HepG2 (cell line): ENCODE measurements around the gene DNASE1L2. TPM values are rescaled to one million over a fixed set of nuclear protein-coding genes. Genes with fewer than 3 reads are reported as not detected.
A peak's percentile ranks its signal among the peaks of the same experiment; 100 is the strongest.

Source experiments
- ATRX ChIP-seq: sonication (generic); formaldehyde crosslinking; IDR thresholded peaks from 2 replicates; pipeline ENCODE4 v1.4.0; 2020; ENCODE audit warnings: missing genetic modification reagents, borderline replicate concordance
- CBX5 ChIP-seq: sonication (generic); formaldehyde crosslinking; IDR thresholded peaks from 2 replicates; pipeline ENCODE4 v1.4.0; 2020; ENCODE audit warnings: missing genetic modification reagents, borderline replicate concordance
- DR1 ChIP-seq: sonication (generic); formaldehyde crosslinking; IDR thresholded peaks from 2 replicates; pipeline ENCODE4 v1.8.0; 2021; ENCODE audit warnings: mild to moderate bottlenecking, missing genetic modification reagents, inconsistent platforms
- FOXO1 ChIP-seq: sonication (generic); formaldehyde crosslinking; IDR thresholded peaks from 2 replicates; pipeline ENCODE4 v1.4.0; 2020; ENCODE audit warnings: missing genetic modification reagents
- MBNL3 ChIP-seq: fragments of 250-450 bp; sonication (Bioruptor Pico); conservative IDR thresholded peaks from 2 replicates; pipeline ENCODE4 v1.8.0; 2022; ENCODE audit warnings: mild to moderate bottlenecking, inconsistent platforms
- MTA1 ChIP-seq: sonication (generic); formaldehyde crosslinking; IDR thresholded peaks from 2 replicates; pipeline ENCODE4 v1.4.0; 2020; ENCODE audit warnings: missing genetic modification reagents, mild to moderate bottlenecking, borderline replicate concordance
- MYC ChIP-seq: sonication (generic); formaldehyde crosslinking; IDR thresholded peaks from 2 replicates; pipeline ENCODE4 v1.9.0; 2021; ENCODE audit warnings: missing genetic modification reagents, borderline replicate concordance
- MZF1 ChIP-seq: sonication (generic); formaldehyde crosslinking; IDR thresholded peaks from 2 replicates; pipeline ENCODE4 v1.8.1; 2023; ENCODE audit warnings: mild to moderate bottlenecking, missing genetic modification reagents, borderline replicate concordance
- NFE2L1 ChIP-seq: sonication (generic); formaldehyde crosslinking; IDR thresholded peaks from 2 replicates; pipeline ENCODE4 v1.4.0; 2020; ENCODE audit warnings: missing genetic modification reagents, mild to moderate bottlenecking, borderline replicate concordance
- ONECUT2 ChIP-seq: sonication (generic); formaldehyde crosslinking; IDR thresholded peaks from 2 replicates; pipeline ENCODE4 v1.4.0; 2020; ENCODE audit warnings: missing genetic modification reagents
- PTBP1 ChIP-seq: fragments of 200-400 bp; formaldehyde crosslinking; IDR thresholded peaks from 2 replicates; pipeline ENCODE4 v1.6.1; 2018; ENCODE audit warnings: low read length, low read depth; ENCODE audit not compliant: poor library complexity, severe bottlenecking
- TEAD2 ChIP-seq: sonication (generic); formaldehyde crosslinking; IDR thresholded peaks from 2 replicates; pipeline ENCODE4 v1.9.0; 2021; ENCODE audit warnings: missing genetic modification reagents
- THAP11 ChIP-seq: IDR thresholded peaks from 2 replicates; pipeline ENCODE4 v1.6.1; 2016; ENCODE audit warnings: missing biosample characterization, missing genetic modification reagents
- THYN1 ChIP-seq: sonication (generic); formaldehyde crosslinking; IDR thresholded peaks from 2 replicates; pipeline ENCODE4 v1.8.1; 2023; ENCODE audit warnings: low read depth, mild to moderate bottlenecking, moderate library complexity, missing genetic modification reagents, borderline replicate concordance
- ZBTB21 ChIP-seq: sonication (generic); formaldehyde crosslinking; IDR thresholded peaks from 2 replicates; pipeline ENCODE4 v1.4.0; 2020; ENCODE audit warnings: missing genetic modification reagents
- ZC3H13 ChIP-seq: sonication (generic); formaldehyde crosslinking; IDR thresholded peaks from 2 replicates; pipeline ENCODE4 v1.8.1; 2023; ENCODE audit warnings: mild to moderate bottlenecking, missing genetic modification reagents, moderate library complexity
- ZNF263 ChIP-seq: sonication (generic); formaldehyde crosslinking; IDR thresholded peaks from 2 replicates; pipeline ENCODE4 v1.4.0; 2020; ENCODE audit warnings: missing genetic modification reagents
- ZNF33B ChIP-seq: sonication (generic); formaldehyde crosslinking; IDR thresholded peaks from 2 replicates; pipeline ENCODE4 v1.5.1; 2020; ENCODE audit warnings: mild to moderate bottlenecking, missing genetic modification reagents
- ZNF496 ChIP-seq: sonication (generic); formaldehyde crosslinking; IDR thresholded peaks from 2 replicates; pipeline ENCODE4 v1.8.1; 2023; ENCODE audit warnings: mild to moderate bottlenecking, moderate library complexity, missing genetic modification reagents; ENCODE audit not compliant: insufficient replicate concordance
- ZNF563 ChIP-seq: sonication (generic); formaldehyde crosslinking; IDR thresholded peaks from 2 replicates; pipeline ENCODE4 v1.8.0; 2022; ENCODE audit warnings: mild to moderate bottlenecking, moderate library complexity, missing genetic modification reagents
- ZNF674 ChIP-seq: sonication (generic); formaldehyde crosslinking; IDR thresholded peaks from 2 replicates; pipeline ENCODE4 v1.5.0; 2020; ENCODE audit warnings: low read depth, mild to moderate bottlenecking, missing genetic modification reagents
- ZNF709 ChIP-seq: sonication (generic); formaldehyde crosslinking; IDR thresholded peaks from 2 replicates; pipeline ENCODE4 v1.5.0; 2020; ENCODE audit warnings: mild to moderate bottlenecking, missing genetic modification reagents
- ZNF761 ChIP-seq: sonication (generic); formaldehyde crosslinking; conservative IDR thresholded peaks from 2 replicates; pipeline ENCODE4 v1.4.0; 2020; ENCODE audit warnings: mild to moderate bottlenecking, missing genetic modification reagents
- ZNF883 ChIP-seq: sonication (generic); formaldehyde crosslinking; IDR thresholded peaks from 2 replicates; pipeline ENCODE4 v1.5.1; 2020; ENCODE audit warnings: mild to moderate bottlenecking, missing genetic modification reagents; ENCODE audit errors: not compliant biosample characterization
- polyA plus RNA-seq, 8 experiments: library from polyadenylated mRNA; depleted of rRNA in 3 of 8; stranded (reverse) in 7 of 8; unstranded in 1 of 8; fragments of >200 nt; fragmentation: Illumina TruSeq in 4 of 8; extraction: Trizol in 4 of 8; gene quantifications; 2 replicates each; pipeline versions ENCODE4 v1.2.1 to v1.2.3, GENCODE V29; 2011 to 2016; ENCODE audit warnings: low read depth in 4 of 8, missing spikeins in 1 of 8, mixed read lengths in 1 of 8; ENCODE audit not compliant: insufficient read depth in 1 of 8
- total RNA-seq, 5 experiments: library from RNA; depleted of rRNA; stranded (reverse); fragments of >200 nt; fragmentation: Illumina TruSeq; extraction: Trizol; gene quantifications; 2 replicates each; pipeline ENCODE4 v1.2.3, GENCODE V29; 2016; ENCODE audit warnings: low read depth in 1 of 5
- TF ChIP-seq, protein P1 (sequence below): sonication (generic); formaldehyde crosslinking; IDR thresholded peaks from 2 replicates; pipeline ENCODE4 v1.8.0; 2022; ENCODE audit warnings: low read depth, missing genetic modification reagents
- TF ChIP-seq, protein P2 (sequence below): sonication (generic); formaldehyde crosslinking; IDR thresholded peaks from 2 replicates; pipeline ENCODE4 v1.4.0; 2020; ENCODE audit warnings: mild to moderate bottlenecking, missing genetic modification reagents, borderline replicate concordance

Gene DNASE1L2
- total and polyA plus RNA-seq, 2 of the 13 experiments (the other 11 are each of a cell fraction or from before 2014, with no cell fraction given): 0.44 to 0.50 TPM

DNA sequence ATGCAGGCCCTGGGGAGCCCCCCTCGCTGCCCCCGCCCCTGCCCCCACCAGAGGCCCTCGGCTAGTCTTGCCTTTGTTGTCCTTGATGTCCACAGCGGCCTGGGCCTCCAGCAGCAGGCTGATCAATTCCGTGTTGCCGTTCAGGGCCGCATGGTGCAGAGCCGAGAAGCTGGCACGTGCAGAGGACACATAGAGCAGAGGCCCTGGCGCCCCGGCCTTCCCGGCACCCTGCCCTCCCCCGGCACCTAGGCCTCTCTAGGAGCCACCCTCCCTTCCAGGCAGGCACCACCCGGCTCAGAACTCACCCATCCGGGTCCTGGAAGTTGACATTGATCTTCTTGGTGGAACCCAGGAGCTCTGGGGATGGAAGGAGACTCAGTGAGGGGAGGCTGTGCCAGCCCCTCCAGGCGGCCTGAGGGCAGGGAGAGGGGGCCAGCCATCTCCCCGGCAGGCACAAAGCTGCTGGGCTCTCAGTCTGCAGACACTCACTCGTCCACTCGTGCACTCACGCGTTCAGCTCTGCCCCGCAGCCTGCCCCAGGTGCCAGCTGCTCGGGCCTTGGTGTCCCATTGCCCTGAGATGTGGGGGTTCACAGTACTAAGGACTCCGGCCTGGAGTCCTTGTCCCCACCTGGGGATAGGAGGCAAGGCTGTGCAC, 46.1 kb upstream of the DNASE1L2 start (continued):
- TF ChIP-seq, protein P1, sequence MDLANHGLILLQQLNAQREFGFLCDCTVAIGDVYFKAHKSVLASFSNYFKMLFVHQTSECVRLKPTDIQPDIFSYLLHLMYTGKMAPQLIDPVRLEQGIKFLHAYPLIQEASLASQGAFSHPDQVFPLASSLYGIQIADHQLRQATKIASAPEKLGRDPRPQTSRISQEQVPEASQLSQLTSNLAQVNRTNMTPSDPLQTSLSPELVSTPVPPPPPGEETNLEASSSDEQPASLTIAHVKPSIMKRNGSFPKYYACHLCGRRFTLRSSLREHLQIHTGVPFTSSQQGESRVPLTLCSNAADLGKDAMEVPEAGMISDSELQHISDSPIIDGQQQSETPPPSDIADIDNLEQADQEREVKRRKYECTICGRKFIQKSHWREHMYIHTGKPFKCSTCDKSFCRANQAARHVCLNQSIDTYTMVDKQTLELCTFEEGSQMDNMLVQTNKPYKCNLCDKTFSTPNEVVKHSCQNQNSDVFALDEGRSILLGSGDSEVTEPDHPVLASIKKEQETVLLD: no peak
- TF ChIP-seq CBX5 (CRISPR knock-in tag) (no peak), MBNL3 (CRISPR knock-in tag) (no peak), ZNF674 (CRISPR knock-in tag) (no peak), ATRX (CRISPR knock-in tag) (no peak), ZNF883 (CRISPR knock-in tag) (peak; percentile 11), ZNF33B (no peak), ZNF263 (CRISPR knock-in tag) (no peak), THAP11 (no peak), PTBP1 (no peak), DR1 (CRISPR knock-in tag) (no peak), ZNF709 (no peak), TEAD2 (CRISPR knock-in tag) (no peak), ZNF761 (no peak), THYN1 (no peak), ONECUT2 (CRISPR knock-in tag) (no peak), MYC (peak; percentile 67; the same call in 1 of the 2 replicates), ZBTB21 (CRISPR knock-in tag) (no peak), FOXO1 (CRISPR knock-in tag) (no peak), NFE2L1 (CRISPR knock-in tag) (no peak), ZNF563 (CRISPR knock-in tag) (no peak; the same call in 1 of the 2 replicates), ZC3H13 (CRISPR knock-in tag) (no peak), ZNF496 (no peak), MZF1 (no peak), MTA1 (peak; percentile 50; the same call in 1 of the 2 replicates)
- TF ChIP-seq, protein P2, sequence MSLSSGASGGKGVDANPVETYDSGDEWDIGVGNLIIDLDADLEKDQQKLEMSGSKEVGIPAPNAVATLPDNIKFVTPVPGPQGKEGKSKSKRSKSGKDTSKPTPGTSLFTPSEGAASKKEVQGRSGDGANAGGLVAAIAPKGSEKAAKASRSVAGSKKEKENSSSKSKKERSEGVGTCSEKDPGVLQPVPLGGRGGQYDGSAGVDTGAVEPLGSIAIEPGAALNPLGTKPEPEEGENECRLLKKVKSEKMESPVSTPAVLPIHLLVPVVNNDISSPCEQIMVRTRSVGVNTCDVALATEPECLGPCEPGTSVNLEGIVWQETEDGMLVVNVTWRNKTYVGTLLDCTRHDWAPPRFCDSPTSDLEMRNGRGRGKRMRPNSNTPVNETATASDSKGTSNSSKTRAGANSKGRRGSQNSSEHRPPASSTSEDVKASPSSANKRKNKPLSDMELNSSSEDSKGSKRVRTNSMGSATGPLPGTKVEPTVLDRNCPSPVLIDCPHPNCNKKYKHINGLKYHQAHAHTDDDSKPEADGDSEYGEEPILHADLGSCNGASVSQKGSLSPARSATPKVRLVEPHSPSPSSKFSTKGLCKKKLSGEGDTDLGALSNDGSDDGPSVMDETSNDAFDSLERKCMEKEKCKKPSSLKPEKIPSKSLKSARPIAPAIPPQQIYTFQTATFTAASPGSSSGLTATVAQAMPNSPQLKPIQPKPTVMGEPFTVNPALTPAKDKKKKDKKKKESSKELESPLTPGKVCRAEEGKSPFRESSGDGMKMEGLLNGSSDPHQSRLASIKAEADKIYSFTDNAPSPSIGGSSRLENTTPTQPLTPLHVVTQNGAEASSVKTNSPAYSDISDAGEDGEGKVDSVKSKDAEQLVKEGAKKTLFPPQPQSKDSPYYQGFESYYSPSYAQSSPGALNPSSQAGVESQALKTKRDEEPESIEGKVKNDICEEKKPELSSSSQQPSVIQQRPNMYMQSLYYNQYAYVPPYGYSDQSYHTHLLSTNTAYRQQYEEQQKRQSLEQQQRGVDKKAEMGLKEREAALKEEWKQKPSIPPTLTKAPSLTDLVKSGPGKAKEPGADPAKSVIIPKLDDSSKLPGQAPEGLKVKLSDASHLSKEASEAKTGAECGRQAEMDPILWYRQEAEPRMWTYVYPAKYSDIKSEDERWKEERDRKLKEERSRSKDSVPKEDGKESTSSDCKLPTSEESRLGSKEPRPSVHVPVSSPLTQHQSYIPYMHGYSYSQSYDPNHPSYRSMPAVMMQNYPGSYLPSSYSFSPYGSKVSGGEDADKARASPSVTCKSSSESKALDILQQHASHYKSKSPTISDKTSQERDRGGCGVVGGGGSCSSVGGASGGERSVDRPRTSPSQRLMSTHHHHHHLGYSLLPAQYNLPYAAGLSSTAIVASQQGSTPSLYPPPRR (CRISPR knock-in tag): 0 out of 2 replicates have a peak, but pooled peaks have one; percentile 33
